Stimulated activated CD4-positive, alpha-beta T cell treated with anti-CD3 and anti-CD28 coated beads, Interleukin-15, amount 100 ng/mL, for 1 hour (primary cell): Measurements from ENCODE around the gene TSPAN3.

Source experiments
- DNase-seq, 2 donors: peaks; one replicate each; pipeline ENCODE4 v3.0.0-alpha.2; 2020; ENCODE audit warnings: low read depth in 1 of 2, low spot score in 1 of 2

TSPAN3 gene

DNA sequence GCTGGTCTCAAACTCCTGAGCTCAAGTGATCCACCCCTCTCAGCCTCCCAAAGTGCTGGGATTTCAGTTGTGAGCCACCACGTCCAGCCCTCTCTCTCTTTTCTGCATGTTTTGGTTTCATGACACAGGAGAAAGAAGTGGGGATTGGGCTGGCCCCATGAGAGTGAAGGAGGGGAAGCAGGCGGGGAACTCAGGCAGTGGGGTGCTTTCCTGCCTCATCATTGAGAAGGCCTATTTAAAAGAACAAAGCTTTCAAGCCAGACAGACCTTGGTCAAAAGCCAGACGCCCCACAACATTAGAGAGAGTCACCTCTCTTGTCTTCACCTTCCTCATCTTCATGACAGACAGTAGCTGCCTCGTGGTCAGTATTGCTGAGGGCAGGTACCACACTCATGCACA, 60.1 kb downstream of the TSPAN3 start:
- DNase-seq, result no peak

DNA sequence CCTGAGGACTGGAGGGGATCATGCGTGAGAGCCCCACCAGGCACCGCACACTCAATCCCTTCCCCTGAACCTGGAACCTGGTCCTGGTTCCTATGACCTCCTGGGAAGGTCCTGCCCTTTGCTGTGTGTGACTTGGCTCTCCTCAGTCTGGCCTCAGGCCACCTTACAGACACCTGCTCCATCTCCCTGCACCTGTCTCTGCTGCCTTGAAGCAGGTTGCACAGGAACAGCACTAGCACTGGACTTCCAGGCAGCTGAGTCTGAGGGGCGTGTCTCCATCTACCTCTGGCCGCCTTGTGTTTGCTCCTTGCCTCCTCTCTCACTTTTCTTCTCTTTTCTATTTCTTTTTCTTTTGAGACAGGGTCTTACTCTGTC, 60.6 kb downstream of the TSPAN3 start:
- DNase-seq, result no peak

DNA sequence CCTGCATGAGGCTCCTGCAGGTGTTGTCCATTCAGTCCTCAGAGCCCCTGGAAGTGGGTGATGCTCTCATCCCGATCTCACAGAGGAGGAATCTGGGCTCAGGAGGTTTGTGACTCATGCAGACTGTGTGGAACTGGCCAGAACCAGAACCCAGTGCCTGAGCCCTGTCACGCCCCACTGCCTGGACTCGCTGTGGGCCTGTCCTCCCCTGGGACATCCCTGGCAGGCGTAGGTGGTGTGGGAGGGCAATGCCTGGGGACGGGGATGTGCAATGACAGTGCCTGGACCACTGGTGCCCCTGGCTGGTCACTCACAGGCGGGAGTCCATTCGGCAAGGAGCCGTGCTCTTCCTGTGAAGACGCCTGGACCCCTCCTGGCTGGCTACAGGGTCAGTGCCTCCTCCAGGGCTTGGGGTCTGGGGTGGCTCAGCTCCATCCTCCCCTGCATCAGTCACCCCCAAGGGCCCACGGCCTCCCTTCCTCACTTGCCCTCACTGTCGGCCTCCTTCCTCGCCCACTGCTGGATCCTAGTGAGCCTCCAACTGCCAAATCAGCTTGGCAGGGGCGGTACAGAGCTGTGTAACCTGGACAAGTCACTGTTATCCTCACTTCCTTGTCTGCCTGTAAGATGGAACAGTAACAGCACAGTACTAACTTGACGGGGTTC, 61.1 kb downstream of the TSPAN3 start:
- DNase-seq, result no peak

DNA sequence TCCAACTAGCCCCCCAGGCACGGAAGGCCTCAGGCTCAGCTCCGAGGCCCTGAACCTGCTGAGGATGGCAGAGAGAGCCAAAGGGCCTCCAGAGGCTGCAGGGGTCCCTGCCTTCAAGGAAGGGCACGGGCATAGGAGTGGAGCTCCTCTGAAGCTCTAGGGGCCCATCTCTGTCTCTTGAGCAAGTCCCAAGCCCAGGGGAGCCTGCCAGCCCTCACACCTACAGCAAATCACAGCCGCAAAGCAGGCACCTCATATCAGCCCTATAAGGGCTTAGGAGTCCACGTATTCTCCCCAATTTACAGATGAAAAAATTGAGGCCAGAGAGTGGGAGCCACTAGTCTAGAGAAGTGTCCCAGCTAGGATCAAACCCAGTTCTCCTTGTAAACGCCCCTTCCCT, 61.7 kb downstream of the TSPAN3 start:
- DNase-seq, result no peak

DNA sequence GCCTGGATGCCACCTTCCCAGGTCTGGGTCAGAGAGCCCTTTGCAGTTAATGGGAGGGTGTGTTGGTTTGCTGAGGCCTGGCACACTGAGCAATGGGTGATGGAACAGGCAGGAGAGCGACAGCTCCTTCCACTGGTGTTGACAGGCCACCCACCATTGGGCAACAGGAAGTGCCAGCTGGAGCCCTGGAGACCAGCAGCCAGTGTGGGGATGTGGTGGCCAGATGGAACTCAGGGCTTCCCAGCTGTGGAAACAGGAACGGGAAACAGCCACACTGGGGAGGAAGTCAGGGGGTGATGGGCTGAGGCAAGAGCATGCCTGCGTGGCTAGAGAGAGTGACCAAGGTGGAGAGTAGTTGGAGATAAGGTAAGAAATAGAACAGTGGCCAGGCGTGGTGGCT, 66.7 kb downstream of the TSPAN3 start:
- DNase-seq, result no peak

DNA sequence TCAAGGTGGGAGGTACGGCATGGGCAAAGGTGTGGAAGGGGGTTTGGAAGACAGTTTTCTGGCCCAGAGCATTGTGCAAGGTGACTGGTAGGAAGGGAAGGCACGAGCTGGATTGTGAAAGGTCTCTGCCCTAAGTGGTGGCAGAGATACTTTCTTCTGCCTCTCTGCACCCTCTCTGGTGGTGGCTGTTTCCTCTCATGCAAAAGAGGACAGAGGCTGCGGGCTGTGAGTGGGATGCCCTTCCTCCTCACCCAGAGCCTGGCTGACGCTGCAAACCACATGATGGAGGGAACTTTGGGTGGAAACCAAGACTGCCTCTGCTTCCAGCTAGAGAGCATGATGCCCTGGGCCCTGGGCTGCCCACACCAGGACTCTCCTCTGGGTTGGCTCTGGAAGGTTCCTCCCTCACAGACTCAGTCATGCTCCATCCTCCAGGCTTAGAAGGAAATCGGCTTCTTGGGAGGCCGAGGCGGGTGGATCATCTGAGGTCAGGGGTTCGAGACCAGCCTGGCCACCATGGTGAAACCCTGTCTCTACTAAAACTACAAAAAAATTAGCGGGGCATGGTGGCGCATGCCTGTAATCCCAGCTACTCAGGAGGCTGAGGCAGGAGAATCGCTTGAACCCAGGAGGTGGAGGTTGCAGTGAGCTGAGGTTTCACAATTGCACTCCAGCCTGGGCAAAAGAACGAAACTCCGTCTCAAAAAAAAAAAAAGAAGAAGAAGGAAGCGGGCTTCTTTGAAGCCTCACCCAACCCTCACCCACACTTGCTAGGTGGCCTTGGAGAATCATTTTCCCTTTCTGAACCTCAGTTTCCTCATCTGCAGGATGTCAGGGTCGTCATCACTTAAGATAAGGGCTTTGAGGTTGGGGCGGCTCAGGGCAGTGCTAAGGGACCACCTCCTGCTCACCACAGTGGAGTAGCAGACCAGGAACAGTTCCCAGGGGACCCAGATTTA, 67.7 kb downstream of the TSPAN3 start:
- DNase-seq, result peak; percentile 36 to 42

DNA sequence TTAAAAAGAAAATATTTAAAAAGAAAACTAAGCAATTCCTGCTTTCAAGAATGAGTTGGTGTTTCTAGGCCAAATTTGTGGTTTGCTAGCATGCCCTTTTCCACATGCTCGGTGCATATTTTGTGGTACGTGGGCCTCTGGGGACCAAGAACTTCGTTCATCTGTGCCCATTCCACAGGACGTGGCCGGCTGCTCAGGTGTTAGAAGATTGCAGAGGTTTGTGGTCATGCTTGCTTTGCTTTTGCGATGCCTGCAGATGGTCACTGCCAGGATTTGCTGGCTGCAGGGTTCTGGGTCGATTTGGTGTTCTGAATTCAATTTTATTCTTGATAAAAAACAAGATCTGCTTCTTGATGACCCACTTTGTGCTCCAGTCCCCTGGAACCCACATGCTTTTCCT, 68.5 kb downstream of the TSPAN3 start:
- no peak for DNase-seq

DNA sequence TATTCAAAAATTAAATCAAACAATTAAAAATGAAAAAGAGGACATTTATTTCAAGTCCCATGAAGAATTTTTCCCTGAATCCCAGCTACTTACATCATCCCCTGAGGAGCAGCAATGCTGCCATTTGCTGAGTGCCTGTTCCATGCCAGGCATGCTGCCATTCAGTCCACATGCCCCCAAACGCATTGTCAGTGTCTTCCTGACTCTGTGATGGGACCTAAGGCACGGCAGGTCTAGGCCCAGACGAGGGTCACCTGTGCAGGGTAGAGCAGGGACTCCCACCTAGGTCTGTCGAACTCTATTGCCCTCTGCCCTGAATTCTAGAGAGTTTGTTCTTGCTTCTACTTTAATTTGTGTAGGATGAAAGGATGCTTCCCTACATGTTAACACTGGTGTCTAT, 68.9 kb downstream of the TSPAN3 start:
- DNase-seq, result no peak

DNA sequence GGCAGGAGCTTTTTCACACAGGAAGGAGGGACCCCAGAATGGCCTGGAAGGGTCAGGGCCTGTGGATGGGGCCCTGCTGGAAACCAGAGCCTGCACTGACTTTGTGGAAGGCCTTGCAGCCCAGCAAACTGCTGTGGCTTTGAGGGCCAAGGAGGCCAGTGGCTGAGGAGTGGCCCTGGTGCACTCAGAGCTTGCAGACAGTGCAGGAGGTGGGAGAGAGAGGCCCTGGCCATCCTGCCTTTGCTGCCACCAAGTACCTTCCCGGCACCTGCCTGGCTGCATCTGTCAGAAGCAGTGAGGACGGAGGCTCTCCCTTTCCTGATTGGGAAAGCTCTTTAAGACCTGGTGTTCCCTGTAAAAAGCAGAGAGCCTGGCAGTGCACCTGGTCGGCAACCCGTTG, 69.6 kb downstream of the TSPAN3 start:
- DNase-seq, result no peak

DNA sequence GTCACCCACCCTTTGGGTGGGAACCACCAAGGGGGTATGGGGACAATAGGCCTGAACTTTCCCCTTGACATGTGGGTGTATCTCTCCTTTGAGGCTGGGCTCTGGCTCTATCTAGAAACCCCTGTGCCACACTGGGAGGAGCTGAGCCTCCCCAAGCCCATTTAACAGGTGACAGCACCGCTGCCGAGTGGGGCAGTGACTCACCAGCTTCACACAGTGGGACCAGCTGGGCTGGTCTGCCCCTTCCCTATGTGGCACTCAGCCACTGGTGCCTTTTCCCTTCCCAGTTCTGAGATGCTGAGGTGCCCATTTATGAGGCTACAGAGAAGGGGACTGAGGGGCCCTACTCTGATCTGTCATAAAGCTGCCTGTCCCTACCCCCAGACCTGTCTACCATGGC, 70.9 kb downstream of the TSPAN3 start:
- DNase-seq, result no peak

DNA sequence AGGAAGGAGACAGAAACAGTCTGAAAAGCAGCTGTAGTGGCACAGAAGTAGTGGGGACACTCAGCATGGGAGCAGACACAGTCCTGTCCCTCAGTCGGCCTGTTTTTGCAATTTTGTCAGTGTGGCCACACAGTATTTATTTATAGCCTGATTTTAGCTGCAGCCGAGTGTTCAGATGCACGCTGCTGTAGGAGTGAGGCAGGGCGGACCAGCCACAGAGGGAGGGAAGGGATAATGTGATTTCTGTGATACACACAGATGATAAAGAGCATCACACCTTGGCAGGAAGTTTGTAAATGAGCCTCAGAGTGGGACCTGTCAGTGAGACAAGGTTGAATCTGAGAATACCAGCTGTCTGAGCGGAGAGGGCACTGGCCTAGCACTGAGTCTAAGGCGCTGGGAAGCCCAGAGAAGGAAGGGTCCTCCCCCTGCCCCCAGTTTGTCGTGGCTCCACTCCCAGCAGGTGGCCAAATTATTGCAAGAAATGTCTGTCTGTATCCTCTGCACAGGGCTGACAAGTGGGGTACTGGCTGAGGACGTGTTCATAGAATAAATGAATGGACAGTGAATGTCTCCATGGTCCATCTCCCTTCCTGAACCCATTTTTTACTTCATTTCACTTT, 72.1 kb downstream of the TSPAN3 start:
- no peak for DNase-seq

DNA sequence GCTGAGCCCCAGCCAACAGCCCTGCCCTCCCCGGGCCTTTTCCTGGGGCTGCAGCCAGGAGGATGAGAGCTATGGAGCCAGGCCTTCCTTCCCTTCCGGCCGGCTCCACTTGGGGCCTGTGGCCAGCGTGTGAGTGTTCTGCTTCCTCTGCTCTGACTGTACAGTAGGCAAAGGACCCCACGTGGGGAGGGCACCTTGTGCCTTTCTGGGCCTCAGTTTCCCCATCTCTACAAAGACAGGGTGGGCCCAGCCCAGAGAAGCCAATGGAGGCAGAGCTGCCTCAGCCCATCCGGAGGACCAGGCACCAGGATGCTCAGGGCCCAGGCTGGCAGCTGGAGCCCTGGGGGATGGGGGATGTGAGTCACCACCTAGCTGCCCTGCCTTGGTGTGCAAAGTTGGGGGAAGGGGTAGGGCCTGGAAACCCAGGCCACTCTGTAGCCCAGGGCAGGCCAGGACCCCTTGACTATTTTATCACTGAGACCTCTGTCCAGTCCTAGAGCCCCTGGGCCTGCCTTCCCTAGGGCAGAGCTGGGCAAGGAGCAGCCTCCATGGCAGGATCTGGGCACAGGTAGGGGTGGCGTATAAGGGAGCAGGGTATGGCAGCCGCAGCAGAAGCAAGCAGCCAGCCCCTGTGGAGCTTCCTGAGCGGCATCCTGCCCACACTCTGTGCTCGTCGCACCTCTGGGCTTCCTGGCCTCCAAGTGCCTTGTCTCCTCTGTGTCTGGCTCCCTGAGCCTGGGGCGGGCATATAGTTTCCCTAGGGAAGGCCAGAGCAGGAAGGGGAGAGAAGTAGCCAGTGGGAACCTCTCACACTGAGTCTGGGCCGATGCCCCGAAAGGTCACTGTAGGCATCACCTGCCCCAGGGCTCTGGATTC, 74.1 kb downstream of the TSPAN3 start:
- peak in 1 of 2 donors; percentile 47 for DNase-seq

DNA sequence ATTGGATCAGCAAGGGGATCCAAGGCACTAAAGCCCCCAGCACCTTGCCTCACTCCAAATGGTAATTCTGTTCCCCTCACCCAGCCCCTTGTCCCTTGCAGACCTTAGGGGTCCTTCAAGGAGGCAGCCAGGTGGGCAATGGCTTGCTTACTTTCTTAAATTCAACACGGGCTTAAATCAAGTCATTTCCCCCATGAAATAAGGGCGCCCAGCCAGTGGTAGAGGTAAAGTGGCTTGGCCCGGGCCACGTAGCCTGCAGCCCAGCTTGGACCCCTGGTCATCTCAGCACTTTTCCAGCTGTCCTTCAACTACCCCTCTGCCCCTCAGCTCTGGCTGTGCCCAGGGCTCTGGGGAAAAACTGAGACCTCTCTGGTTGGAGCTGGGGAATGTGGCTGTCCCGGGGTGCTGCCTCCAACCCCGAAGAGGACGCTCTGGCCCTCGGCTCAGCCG, 74.8 kb downstream of the TSPAN3 start:
- DNase-seq, result no peak

DNA sequence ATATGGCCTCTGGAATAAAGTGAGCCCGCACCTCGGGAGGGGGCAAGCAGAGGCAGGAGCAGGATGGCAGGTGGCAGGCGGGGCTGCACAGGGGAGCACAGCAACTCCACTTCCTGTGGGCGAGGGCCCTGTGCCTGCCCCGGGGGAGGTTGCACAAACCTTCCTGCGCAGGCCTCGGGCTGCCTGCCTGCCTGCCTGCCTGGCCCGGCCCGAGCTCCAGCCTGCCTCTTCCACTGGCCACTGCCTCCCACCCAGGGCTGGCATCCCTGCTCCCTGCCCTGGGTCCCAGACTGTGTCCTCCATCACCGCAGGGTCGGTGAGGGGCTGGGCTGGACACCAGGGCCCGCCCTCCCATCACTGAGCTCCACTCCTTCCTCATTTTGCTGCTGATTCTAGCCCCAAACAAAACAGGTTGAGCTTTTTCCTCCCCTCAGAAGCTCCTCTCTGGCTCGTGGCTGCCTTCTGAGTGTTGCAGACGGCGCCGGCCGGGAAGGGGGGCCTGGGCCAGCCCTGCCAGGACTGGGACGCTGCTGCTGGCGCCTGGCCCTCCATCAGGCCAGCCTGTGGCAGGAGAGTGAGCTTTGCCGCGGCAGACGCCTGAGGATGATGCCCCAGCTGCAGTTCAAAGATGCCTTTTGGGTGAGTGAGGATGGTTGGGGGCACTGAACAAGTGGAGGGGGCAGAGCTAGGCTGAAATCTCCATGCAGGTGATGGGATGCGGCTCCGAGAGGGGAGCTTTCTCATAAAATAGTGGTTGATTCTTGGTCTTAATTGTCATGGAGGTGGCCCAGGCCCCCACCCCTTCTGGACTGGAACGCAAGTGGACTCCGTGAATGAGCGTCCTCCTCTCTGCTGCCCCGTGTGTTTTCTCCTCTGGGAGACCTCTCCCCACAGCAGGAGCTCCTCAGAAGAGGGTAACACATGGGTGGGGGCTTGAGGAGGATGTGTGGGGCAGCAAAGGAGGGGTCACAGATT, 75.7 kb downstream of the TSPAN3 start, which contains the start of gene PSTPIP1:
Gene PSTPIP1 (plus strand): TSS at position 156 of the 975 bp plus-strand sequence. CDS start 448 bp downstream, at position 604.
- DNase-seq, result peak; percentile 56 to 58

DNA sequence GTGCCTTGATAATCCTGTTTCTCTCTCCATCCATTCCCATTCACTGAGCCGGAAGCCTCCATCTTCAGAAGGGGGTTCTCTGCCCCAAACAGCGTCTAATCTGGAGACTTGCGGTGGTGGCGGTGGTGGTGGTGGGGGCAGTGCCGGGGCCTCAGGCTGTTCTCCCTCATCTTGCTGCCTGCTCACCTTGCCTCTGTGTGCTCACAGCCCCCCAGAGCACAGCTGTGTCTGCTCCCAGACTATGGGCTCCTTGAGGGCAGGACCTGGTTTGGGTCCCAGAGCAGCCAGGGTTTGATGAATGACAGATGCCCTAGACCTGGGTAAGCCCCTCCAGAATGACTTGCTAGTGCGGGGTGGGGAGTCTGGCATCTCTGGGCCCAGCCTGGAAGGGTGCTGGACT, 76.4 kb downstream of the TSPAN3 start:
- no peak for DNase-seq

DNA sequence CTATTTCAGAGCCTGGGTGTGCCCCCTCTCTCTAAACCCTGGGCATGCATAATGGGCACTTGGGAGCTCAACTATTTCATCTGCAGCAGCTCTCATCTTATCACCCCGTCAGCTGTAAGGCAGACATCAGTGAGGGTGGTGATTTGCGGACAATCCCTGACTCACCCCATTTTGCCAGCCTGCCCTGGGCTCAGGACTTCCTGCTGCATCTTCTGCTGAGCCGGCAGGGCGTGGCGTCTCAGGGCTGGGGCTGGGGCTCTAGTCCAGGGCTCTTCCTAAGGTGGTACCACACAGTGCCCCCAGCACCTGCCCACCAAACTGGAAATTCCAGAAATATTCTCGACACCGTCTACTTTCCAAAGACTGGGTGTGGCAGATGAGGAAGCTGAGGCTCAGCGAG, 76.9 kb downstream of the TSPAN3 start:
- peak; percentile 32 to 34 for DNase-seq

DNA sequence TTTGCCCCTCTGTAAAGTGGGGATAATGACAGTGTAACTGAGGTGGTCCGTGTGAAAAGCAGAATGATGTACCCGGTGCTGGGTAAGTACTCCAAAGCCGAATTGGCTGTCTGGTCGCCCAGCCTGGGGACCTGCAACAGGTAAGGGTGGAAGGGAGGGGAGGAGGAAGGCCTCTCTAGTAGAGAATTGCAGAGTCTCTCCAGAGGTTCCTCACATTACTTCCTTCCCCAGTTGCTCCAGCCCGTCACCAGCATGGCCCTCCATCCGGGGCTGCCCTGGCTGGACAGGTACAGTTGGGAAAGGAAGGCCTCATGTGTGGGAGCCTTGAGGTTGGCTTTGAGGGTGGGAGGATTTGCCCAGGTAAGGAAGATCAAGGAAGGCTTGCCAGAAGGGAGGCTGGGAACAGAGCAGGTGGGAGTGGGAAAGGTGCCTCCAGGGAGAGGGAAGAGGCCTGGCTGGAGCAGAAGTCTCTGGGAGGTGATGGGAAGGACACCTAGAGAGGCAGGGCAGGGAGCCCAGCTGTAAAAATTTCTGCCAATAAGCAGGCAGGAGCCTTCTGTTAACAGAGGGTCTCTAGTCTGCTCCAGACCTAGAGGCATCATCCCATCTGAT, 77.7 kb downstream of the TSPAN3 start:
- DNase-seq, result no peak

DNA sequence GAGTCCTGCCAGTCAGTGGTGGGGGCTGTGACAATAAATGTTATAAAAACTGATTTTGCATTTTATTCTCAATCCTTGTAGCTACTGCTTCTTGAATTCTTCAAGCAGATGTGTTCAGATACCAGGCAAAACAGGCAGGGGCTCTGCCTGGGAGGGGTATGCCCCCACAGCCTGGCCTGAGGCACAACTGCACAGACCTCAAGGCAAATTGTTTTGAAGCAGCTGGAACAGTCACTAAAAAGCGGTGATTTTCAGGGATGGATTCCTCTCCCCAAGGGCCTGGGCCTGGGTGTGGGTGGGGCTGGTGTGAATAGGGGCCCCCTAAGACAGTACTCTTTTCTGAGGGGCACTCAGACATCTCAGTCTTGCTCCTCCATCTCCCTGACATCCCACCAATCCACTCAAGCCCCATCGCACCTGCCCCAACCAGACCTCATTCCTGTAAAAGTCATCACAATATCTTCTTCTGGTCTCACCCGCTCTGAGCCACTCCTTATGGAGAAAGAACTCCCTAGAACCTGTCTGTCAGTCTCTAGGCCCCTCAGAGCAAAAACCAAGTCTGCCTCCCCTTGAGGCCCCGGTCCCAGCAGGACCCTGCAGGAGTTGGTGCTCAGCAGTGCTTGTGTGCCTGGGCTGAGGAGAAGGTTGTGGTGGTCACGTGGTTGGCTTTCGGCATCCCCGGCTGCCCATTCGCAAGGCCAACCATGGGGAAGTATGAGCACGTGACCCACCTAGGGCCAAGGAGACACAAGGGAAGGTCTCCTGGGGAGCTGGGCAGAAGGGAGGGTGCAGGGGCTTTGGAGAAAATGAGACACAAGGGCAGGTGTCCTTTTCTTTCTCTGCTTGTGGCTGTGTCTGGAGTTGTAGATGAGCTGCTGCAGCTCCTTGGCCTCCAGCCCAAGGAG, 78.9 kb downstream of the TSPAN3 start:
- no peak for DNase-seq
